H9 (cell line): ENCODE data around the gene TIMM17A. TPM values are rescaled to one million over a fixed set of nuclear protein-coding genes. Genes with fewer than 3 reads are reported as not detected.

Experiments
- DNase-seq: peaks from one replicate; pipeline ENCODE4 v3.0.0-alpha.2; 2017
- H2AFZ ChIP-seq: one replicate; pipeline ENCODE4 v1.6.1; 2013; ENCODE audit warnings: mild to moderate bottlenecking, low read length, control low read depth, moderate library complexity
- H2AK5ac ChIP-seq: 2 replicates; pipeline ENCODE4 v1.6.1; 2013; ENCODE audit warnings: low read length, control low read depth, mixed read lengths; ENCODE audit not compliant: insufficient read length
- H2BK120ac ChIP-seq: one replicate; pipeline ENCODE4 v1.6.1; 2013; ENCODE audit warnings: low read depth, mild to moderate bottlenecking, low read length, control low read depth, inconsistent platforms; ENCODE audit not compliant: poor library complexity, severe bottlenecking
- H2BK12ac ChIP-seq: 2 replicates; pipeline ENCODE4 v1.6.1; 2013; ENCODE audit warnings: low read length, control low read depth, mixed read lengths, low read depth; ENCODE audit not compliant: insufficient read length
- H2BK15ac ChIP-seq: 2 replicates; pipeline ENCODE4 v1.6.1; 2013; ENCODE audit warnings: low read depth, low read length, control low read depth
- H2BK20ac ChIP-seq: one replicate; pipeline ENCODE4 v1.6.1; 2013; ENCODE audit warnings: low read depth, mild to moderate bottlenecking, low read length, control low read depth, inconsistent platforms; ENCODE audit not compliant: poor library complexity, severe bottlenecking
- H2BK5ac ChIP-seq: 2 replicates; pipeline ENCODE4 v1.6.1; 2013; ENCODE audit warnings: low read length, control low read depth, mixed read lengths; ENCODE audit not compliant: insufficient read length
- H3K14ac ChIP-seq: 2 replicates; pipeline ENCODE4 v1.6.1; 2013; ENCODE audit warnings: low read length, control low read depth; ENCODE audit not compliant: insufficient read depth
- H3K18ac ChIP-seq: 2 replicates; pipeline ENCODE4 v1.6.1; 2013; ENCODE audit warnings: low read depth, mild to moderate bottlenecking, mixed read lengths, low read length, control low read depth; ENCODE audit not compliant: insufficient read length
- H3K23ac ChIP-seq: 2 replicates; pipeline ENCODE4 v1.6.1; 2013; ENCODE audit warnings: low read length, control low read depth, mixed read lengths, low read depth; ENCODE audit not compliant: insufficient read length
- H3K23me2 ChIP-seq: 2 replicates; pipeline ENCODE4 v1.6.1; 2013; ENCODE audit warnings: low read depth, mild to moderate bottlenecking, mixed read lengths, low read length, control low read depth; ENCODE audit not compliant: insufficient read length, poor library complexity, severe bottlenecking
- H3K27ac ChIP-seq: 2 replicates; pipeline ENCODE4 v1.5.1; 2013; ENCODE audit warnings: low read length, control low read depth, mixed read lengths, low read depth; ENCODE audit not compliant: insufficient read length
- H3K27me3 ChIP-seq: 2 replicates; pipeline ENCODE4 v1.6.1; 2013; ENCODE audit warnings: low read length, control low read depth, inconsistent platforms; ENCODE audit not compliant: insufficient read depth
- H3K4ac ChIP-seq: 2 replicates; pipeline ENCODE4 v1.6.1; 2013; ENCODE audit warnings: low read depth, mild to moderate bottlenecking, control low read depth, inconsistent platforms, low read length, moderate library complexity
- H3K4me1 ChIP-seq: 2 replicates; pipeline ENCODE4 v1.6.1; 2013; ENCODE audit warnings: low read length, control low read depth, inconsistent platforms; ENCODE audit not compliant: insufficient read depth
- H3K4me2 ChIP-seq: 2 replicates; pipeline ENCODE4 v1.6.1; 2013; ENCODE audit warnings: low read length, control low read depth, mixed read lengths; ENCODE audit not compliant: insufficient read length, insufficient read depth
- H3K56ac ChIP-seq: 2 replicates; pipeline ENCODE4 v1.6.1; 2013; ENCODE audit warnings: low read depth, mild to moderate bottlenecking, mixed read lengths, low read length, control low read depth; ENCODE audit not compliant: insufficient read length
- H3K79me1 ChIP-seq: 2 replicates; pipeline ENCODE4 v1.6.1; 2013; ENCODE audit warnings: low read depth, mild to moderate bottlenecking, moderate library complexity, low read length, control low read depth, inconsistent platforms; ENCODE audit not compliant: insufficient read depth, poor library complexity, severe bottlenecking
- H3K79me2 ChIP-seq: 2 replicates; pipeline ENCODE4 v1.6.1; 2013; ENCODE audit warnings: low read length, control low read depth, inconsistent platforms; ENCODE audit not compliant: insufficient read depth
- H3K9ac ChIP-seq: 2 replicates; pipeline ENCODE4 v1.6.1; 2013; ENCODE audit warnings: low read length, control low read depth, mixed read lengths; ENCODE audit not compliant: insufficient read length; ENCODE audit errors: extremely low read depth
- H3K9me3 ChIP-seq: one replicate; pipeline ENCODE4 v1.6.1; 2013; ENCODE audit warnings: low read depth, low read length, inconsistent platforms; ENCODE audit not compliant: control insufficient read depth
- H3T11ph ChIP-seq: one replicate; pipeline ENCODE4 v1.6.1; 2013; ENCODE audit warnings: mild to moderate bottlenecking, low read length, control low read depth, inconsistent platforms
- H4K20me1 ChIP-seq: one replicate; pipeline ENCODE4 v1.6.1; 2013; ENCODE audit not compliant: control insufficient read depth, insufficient read length, insufficient read depth
- H4K5ac ChIP-seq: 2 replicates; pipeline ENCODE4 v1.6.1; 2013; ENCODE audit warnings: low read depth, mild to moderate bottlenecking, mixed read lengths, low read length, control low read depth; ENCODE audit not compliant: insufficient read length
- H4K8ac ChIP-seq: replicated peaks from 2 replicates; pipeline ENCODE4 v1.6.1; 2013; ENCODE audit warnings: low read length, control low read depth, mixed read lengths, low read depth; ENCODE audit not compliant: insufficient read length
- H4K91ac ChIP-seq: 2 replicates; pipeline ENCODE4 v1.6.1; 2013; ENCODE audit warnings: low read depth, mild to moderate bottlenecking, moderate library complexity, mixed read lengths, low read length, control low read depth; ENCODE audit not compliant: insufficient read length
- H3K27ac Mint-ChIP-seq, 3 experiments: 2 replicates in 2 of 3; 3 replicates in 1 of 3; pipeline ENCODE4 v1.8.0; 2020 to 2021; ENCODE audit warnings: mixed read lengths in 3 of 3, mild to moderate bottlenecking in 1 of 3, moderate library complexity in 1 of 3
- H3K27me3 Mint-ChIP-seq: 2 replicates; pipeline ENCODE4 v1.8.0; 2021; ENCODE audit warnings: low read depth, mild to moderate bottlenecking, moderate library complexity, mixed read lengths
- H3K36me3 Mint-ChIP-seq, 3 experiments: 2 replicates in 2 of 3; 3 replicates in 1 of 3; pipeline ENCODE4 v1.8.0; 2020 to 2021; ENCODE audit warnings: low read depth in 3 of 3, mixed read lengths in 3 of 3; ENCODE audit not compliant: insufficient read depth in 1 of 3
- H3K4me1 Mint-ChIP-seq, 2 experiments: 2 replicates each; pipeline ENCODE4 v1.8.0; 2020; ENCODE audit warnings: mixed read lengths in 2 of 2
- H3K4me3 Mint-ChIP-seq, 2 experiments: 2 replicates in 1 of 2; 3 replicates in 1 of 2; pipeline ENCODE4 v1.8.0; 2020 to 2021; ENCODE audit warnings: mild to moderate bottlenecking in 2 of 2, mixed read lengths in 2 of 2, moderate library complexity in 1 of 2
- H3K9me3 Mint-ChIP-seq, 2 experiments: 2 replicates in 1 of 2; 3 replicates in 1 of 2; pipeline ENCODE4 v1.8.0; 2020; ENCODE audit warnings: mild to moderate bottlenecking in 2 of 2, mixed read lengths in 2 of 2, moderate library complexity in 1 of 2
- WGBS: extraction: QIAGEN DNeasy Blood & Tissue Kit; methylation state at CpG from one replicate; pipeline ENCODE4 v1.1.7; 2013; ENCODE audit warnings: missing lambda C conversion rate, low lambda C conversion rate, mixed read lengths; ENCODE audit not compliant: insufficient read length; ENCODE audit errors: extremely low coverage; 5-methylcytosine and 5-hydroxymethylcytosine counted together
- total RNA-seq: library from RNA; stranded (reverse); gene quantifications from 2 replicates; pipeline ENCODE4 v1.2.1, GENCODE V29; 2021
- TF ChIP-seq, protein P1 (sequence below): fragments of 200-600 bp; sonication (generic); conservative IDR thresholded peaks from 3 replicates; pipeline ENCODE4 v1.8.0; 2021; ENCODE audit warnings: antibody characterized with exemption, mild to moderate bottlenecking

The TIMM17A gene
- total RNA-seq, 1 experiment from 2014 or later, result 60.9 TPM

DNA sequence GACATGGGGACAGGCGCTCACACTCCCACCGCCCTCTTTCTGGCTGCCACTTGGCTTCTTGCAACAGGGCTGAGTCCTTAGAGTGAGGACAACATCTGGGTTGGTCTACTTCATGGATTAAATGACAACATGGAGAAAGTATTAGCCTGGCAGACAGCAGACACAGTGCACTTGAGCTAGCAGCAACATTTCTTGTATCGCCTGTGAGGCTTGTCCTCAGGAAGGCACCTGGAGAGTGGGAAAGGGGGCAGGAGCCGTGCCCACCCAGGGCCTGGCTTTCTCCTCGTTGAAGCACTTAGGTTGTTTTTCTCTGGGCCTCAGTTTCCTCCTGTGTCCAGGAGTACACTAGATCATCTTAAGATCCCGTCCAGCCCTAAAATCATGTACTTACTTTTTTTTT lies 58.8 kb downstream of the TIMM17A start:
- no peak overlapping the region for H3K18ac ChIP-seq
- no peak overlapping the region for H3K9ac ChIP-seq
- H3K14ac ChIP-seq, result no peak overlapping the region
- no peaks in the 10 kb centered on the region for H3K79me2 ChIP-seq
- no peak overlapping the region for H2BK12ac ChIP-seq
- H3K27me3 ChIP-seq, result no peaks in the 10 kb centered on the region
- H3K4me3 Mint-ChIP-seq, result no peak overlapping the region
- no peak overlapping the region for H3K4me2 ChIP-seq
- no peak overlapping the region for H3K4ac ChIP-seq
- no CpG with 5 or more reads among the region's 6 CpGs for WGBS
- no peaks in the 10 kb centered on the region for H3K9me3 Mint-ChIP-seq
- H2BK120ac ChIP-seq, result no peak overlapping the region
- H3K56ac ChIP-seq, result no peak overlapping the region
- no peaks in the 10 kb centered on the region for H3K9me3 ChIP-seq
- no peak overlapping the region for H2AK5ac ChIP-seq
- H4K91ac ChIP-seq, result no peak overlapping the region
- H4K8ac ChIP-seq, result no peak overlapping the region
- no peak overlapping the region; a peak in 1 of 7 replicates for H3K27ac Mint-ChIP-seq
- H3K36me3 Mint-ChIP-seq, result peaks cover 0 to 45% (median 27%) of the 10 kb centered on the region in 3 experiments; a peak in 4 of 7 replicates
- no peaks in the 10 kb centered on the region for H4K20me1 ChIP-seq
- no peak overlapping the region for H4K5ac ChIP-seq
- H3K4me1 ChIP-seq, result peaks cover 7% of the 10 kb centered on the region; the same call in 1 of the 2 replicates
- no peak overlapping the region for H3K27ac ChIP-seq
- H3K79me1 ChIP-seq, result no peaks in the 10 kb centered on the region
- TF ChIP-seq, protein P1, sequence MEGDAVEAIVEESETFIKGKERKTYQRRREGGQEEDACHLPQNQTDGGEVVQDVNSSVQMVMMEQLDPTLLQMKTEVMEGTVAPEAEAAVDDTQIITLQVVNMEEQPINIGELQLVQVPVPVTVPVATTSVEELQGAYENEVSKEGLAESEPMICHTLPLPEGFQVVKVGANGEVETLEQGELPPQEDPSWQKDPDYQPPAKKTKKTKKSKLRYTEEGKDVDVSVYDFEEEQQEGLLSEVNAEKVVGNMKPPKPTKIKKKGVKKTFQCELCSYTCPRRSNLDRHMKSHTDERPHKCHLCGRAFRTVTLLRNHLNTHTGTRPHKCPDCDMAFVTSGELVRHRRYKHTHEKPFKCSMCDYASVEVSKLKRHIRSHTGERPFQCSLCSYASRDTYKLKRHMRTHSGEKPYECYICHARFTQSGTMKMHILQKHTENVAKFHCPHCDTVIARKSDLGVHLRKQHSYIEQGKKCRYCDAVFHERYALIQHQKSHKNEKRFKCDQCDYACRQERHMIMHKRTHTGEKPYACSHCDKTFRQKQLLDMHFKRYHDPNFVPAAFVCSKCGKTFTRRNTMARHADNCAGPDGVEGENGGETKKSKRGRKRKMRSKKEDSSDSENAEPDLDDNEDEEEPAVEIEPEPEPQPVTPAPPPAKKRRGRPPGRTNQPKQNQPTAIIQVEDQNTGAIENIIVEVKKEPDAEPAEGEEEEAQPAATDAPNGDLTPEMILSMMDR, result no peak
- H2BK5ac ChIP-seq, result no peak overlapping the region
- no peak overlapping the region for H2AFZ ChIP-seq
- peaks cover 10% of the 10 kb centered on the region for H3K23me2 ChIP-seq
- H3K23ac ChIP-seq, result no peak overlapping the region
- no peak overlapping the region for H2BK15ac ChIP-seq
- H2BK20ac ChIP-seq, result no peak overlapping the region
- H3K27me3 Mint-ChIP-seq, result no peaks in the 10 kb centered on the region
- no peak overlapping the region for H3T11ph ChIP-seq
- H3K4me1 Mint-ChIP-seq, result peaks cover 29 to 43% of the 10 kb centered on the region in 2 experiments
- no peak for DNase-seq
